ENCODE measurements around the gene RBX1.
"Not testable (repeated sequence)": the region's sequence is repeated elsewhere in the genome, so short reads cannot be mapped to it uniquely, and the experiment has no call there.

RBX1 gene

DNA sequence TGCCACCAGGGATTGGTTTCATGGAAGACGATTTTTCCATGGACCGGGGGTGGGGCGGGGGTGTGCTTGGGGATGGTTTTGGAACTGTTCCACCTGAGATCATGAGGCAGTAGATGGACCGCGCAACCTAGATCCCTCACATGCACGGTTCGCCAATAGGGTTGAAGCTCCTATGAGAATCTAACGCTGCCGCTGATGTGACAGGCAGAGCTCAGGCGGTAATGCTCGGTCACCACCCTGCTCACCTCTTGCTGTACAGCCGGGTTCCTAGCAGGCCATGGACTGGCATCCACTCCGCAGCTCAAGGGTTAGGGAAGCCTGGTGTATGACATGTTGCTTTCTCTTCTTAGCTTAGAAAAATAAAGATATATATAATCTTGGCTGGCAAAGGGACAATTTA, 22.0 kb downstream of the RBX1 start:
- DNase-seq = no peak

DNA sequence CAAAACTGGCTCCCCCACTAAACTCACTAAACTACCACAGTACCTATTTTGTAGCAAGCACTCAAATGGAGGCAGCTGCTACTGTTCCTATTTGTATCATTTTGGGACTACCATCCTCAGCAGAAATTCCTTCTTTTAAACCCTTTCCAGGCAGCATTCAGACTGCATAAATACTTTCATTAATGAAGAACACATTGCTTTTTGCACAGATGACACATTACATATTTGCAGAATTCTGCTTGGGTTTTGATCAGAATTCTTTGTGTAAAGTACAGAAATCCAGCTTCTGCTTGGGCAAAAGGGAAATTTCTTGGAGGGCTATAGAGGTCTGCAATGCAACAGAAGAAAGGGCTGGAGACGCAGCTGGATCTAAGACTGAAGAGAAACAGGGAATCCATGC, 24.2 kb downstream of the RBX1 start:
- no peak for DNase-seq

DNA sequence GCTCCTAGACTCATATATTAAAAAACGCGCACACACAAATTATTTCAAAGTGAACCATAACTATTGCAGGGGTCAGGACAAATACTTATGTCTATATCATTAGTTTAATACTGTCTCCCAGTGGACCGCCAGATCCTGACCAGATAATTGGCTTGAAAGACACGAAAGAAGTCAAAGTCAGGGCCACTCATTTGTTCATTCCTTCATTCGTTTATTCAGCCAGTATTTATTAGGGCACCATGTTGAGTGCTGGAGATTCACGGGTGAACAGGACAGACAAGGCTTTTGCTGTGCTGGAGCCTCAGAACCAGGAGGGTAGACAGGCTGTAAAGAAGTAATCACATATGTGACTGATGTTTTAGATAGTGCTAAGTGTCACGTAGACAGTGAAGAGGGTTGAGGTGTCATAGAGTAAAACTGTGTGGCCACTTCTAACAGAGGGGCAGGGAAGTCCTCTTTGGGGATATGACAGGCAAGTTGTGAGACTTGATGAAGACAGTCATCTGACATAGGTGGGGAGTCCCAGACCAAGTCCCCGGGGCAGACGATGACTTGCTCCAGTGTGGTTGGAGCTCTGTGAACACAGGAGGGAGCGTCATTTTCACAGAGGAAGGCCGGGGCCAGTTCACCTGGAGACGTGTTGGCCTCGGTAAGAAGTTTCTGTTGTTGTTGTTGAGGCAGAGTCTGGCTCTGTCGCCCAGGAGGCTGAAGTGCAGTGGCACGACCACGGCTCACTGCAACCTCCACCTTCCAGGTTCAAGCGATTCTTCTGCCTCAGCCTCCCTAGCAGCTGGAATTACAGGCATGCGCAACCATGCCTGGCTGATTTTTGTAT, 25.9 kb downstream of the RBX1 start:
- DNase-seq = no peak

DNA sequence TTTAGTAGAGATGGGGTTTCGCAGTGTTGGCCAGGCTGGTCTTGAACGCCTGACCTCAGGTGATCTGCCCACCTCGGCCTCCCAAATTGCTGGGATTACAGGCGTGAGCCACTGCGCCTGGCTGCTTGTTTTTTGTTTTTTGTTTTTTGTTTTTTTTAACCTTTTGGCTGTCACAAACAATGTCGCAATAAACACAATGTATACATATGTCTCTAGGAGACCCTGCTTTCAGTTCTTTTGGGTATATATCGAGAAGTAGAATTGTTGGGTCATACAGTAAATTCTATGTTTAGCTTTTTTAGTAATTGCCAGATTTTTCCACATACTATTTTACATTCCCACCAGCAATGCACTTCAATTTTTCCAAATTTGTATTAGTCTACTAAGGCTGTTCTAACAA, 28.0 kb downstream of the RBX1 start:
- no peak for DNase-seq

DNA sequence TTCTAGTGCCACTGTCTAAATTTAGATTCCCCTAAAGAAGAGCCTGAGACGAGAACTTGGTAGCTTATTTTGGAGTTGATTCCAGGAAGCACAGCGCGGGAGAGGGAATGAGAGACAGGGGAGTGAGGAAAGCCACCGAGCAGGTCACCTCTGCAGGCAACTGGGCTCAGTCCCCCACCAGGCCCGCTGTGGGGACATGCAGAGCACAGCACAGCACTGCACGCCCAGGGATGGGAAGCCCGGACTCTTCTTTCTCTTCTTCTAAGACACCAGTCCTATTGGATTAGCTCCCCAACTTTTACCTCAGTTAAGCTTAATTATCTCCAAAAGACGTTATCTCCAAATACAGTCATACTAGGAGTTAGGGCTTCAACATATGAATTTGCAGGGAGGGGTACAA, 28.7 kb downstream of the RBX1 start:
- no peak for DNase-seq

DNA sequence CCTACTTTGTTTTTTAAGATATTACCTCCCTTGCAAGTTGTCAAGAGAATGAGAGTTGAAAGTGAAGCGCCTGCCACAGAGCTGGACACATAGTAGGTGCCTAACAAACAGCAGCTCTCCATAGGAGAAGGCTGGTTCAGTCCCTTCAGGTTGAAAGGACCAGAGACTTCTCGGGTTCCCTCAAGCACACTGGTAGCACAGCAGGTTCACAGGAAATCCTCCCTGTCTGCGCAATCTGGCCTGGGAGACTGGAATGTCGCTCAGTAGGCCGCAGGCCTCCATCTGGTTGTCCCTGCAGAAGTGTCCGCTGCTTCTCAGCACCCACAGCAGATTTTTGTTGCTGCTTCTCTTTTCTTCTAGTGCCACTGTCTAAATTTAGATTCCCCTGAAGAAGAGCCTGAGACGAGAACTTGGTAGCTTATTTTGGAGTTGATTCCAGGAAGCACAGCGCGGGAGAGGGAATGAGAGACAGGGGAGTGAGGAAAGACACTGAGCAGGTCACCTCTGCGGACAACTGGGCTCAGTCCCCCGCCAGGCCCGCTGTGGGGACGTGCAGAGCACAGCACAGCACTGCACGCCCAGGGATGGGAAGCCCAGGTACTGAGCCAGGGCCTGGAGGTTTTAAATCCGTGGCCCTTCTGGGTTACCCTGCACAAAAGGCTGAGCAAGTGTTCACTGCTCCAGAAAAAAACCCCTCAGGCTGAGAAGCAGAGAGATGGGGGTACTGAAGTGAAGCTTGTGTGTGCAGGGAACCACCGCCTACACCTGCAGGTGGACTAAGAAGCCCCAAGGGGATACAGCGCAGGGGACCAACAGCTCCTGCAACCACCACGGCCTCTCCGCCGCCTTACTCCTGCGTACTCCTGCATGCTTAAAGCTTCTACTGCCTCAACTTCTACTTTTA, 31.6 kb downstream of the RBX1 start:
- no peak for DNase-seq

DNA sequence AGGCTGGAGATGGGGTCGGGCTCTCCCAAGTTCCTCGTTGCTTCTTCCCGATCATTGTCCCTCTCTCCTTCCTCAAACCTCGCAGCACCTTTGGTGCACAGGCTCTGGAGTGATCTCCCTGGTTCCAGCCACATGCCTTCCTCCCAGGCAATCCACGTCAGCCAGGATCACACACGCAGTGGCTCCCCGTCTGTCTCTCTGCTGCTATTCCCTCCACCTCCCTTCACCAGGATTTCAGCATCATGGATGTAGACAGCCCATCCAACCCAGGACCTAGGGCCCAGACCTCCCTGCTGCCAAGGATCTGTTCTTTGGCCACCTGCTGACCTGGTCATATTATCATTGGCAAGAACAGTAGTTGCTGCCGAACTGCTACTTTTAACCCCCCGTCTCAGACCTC, 40.1 kb downstream of the RBX1 start:
- DNase-seq = no peak

DNA sequence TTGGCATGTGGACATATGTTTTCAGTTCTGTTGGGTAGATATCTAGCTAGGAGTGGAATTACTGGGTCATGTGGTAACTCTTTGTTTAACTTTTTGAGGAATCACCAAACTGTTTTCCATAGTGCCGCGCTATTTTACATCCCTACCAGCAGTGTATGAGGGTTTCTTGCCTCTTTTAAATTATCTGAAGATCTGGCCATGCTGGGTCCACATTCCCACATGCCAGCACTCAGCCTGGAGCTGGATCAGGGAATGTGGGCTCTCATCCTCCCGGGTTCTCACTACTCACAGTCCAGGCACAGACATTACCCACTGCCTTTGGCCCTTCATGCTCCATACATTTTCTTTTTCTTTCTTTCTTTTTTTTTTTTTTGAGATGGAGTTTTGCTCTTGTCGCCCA, 44.6 kb downstream of the RBX1 start:
- no peak for DNase-seq

DNA sequence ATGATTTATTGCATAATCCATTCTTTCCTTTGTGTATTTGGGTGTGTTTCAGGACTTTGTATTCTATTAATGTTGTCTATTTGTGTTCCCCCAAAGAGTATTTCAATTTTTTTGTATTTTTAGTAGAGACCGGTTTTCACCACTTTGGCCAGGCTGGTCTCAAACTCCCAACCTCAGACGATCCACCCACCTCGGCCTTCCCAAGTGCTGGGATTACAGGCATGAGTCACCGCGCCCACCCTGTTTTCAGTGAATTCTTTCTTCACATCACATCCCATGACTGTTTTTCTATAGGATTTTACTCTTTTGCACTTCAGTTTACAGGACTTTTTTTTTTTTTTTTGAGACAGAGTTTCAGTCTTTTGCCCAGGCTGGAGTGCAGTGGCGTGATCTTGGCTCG, 46.3 kb downstream of the RBX1 start:
- DNase-seq = no peak

DNA sequence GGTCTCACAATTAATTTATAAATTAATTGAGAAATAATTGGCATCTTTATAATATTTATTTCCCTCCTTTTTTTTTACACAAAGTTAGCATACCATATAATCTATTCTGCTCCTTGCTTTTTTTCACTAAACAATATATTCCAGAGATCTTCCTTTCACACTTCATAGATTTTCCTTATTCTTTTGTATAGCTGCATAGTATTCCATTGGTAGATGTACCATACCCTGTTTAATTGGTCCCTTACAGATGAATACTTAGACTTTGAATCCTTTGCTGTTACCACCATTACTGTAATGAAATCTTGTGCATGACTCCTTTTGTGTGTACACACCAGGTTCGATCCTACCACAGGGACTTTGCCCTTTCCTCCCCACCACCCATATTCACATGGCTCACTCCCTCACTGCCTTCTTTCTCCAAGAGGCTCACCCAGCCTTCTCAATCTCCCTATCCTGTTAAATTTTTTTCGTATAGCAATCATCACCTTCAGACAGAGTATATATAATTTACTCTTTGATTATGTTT, 48.9 kb downstream of the RBX1 start:
- DNase-seq = no peak

DNA sequence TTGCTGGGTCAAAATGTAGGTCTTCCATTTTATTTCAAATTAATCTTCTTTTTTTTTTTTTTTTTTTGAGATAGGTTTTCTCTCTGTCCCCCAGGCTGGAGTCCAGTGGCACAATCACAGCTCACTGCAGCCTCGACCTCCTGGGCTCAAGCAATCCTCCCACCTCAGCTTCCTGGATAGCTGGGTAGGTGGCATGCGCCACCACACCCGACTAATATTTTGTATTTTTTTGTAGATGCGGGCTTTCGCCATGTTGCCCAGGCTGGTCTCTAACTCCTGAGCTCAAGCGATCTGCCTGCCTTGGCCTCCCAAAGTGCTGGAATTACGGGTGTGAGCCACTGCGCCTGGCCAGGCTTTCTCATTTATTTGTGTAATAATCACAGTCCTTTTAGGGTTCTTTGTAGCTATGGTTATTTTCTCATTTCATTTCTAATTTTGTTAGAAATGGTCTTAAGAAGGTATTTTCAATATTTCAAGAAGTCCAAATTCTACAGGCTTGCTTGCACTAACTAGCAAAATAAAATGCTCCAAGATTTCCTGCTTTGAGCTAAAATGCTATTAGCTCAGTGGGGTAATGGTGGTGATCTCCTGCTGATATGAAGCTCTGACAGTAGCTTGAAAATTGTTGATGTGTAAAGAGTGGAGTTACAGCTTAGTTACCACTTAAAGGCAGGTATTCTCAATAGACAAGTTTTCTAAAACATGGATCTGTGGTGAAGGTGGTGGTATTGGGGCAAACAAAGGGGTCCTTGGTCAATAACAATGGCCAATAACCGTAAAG, 50.0 kb downstream of the RBX1 start:
- DNase-seq = no peak

DNA sequence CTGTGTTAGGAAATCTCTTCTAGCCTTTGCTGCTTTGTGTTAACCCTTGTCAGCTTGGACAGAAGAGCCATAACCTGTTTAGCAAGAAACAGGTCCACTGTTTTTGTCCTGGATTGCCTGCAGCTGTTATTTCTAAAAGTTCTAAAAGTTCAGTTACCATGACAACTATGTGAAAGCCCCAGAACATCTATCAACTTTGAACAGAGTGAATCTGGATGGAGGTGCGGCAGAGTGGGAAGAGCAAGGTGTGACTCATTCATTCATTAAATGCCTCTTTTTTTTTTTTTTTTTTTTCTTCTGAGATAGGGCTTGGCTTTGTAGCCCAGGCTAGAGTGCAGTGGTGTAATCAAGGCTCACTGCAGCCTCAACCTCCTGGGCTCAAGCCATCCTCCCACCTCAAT, 50.5 kb downstream of the RBX1 start:
- no peak for DNase-seq

DNA sequence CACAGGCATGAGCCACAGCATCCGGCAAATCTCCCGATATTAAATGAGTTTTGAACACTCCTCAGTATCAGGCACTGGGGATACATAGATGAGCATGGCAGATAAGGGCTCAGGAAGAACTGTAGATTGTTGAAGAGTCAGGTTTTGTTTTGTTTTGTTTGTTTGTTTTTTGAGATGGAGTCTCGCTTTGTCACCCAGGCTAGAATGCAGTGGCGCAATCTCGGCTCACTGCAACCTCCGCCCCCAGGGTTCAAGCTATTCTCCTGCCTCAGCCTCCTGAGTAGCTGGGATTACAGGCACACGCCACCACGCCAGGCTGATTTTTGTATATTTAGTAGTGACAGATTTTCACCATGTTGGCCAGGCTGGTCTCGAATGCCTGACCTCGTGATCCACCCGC, 51.2 kb downstream of the RBX1 start:
- DNase-seq = not testable (repeated sequence)

DNA sequence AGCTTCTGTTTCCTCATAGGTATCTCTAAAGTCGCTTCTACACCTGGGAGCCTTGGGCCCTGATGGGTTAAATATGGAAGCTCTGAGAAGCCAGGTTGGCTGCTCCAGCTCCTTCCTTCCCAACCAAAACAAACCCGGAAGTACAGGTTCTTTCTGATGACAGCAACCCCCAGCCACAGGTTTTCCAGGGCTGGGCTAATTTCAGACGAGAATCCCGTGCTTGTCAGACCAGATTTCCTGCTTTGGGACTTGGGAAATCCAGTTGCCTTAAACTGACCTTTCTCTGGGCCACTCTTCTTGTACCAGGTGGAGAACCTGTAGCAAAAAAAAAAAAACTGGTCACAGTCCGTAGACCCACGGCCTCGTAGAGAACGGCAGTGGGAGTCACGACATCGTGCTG, 51.9 kb downstream of the RBX1 start:
- DNase-seq = no peak

DNA sequence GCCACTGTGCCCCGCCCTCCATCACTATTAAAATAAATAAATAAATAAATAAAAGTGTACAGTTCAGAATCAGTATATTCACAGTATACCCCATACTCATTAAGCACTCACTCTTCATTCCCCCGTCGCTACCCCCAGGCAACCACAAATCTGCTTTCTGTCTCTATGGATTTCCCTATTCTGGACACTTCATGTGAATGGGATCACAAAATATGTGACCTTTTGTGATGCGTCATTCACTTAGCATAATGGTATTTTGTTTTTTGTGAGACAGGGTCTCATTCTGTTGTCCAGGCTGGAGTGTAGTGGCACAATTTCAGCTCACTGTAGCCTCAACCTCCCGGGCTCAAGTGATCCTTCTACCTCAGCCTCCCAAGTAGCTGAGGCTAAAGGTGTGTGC, 52.8 kb downstream of the RBX1 start:
- DNase-seq = no peak

DNA sequence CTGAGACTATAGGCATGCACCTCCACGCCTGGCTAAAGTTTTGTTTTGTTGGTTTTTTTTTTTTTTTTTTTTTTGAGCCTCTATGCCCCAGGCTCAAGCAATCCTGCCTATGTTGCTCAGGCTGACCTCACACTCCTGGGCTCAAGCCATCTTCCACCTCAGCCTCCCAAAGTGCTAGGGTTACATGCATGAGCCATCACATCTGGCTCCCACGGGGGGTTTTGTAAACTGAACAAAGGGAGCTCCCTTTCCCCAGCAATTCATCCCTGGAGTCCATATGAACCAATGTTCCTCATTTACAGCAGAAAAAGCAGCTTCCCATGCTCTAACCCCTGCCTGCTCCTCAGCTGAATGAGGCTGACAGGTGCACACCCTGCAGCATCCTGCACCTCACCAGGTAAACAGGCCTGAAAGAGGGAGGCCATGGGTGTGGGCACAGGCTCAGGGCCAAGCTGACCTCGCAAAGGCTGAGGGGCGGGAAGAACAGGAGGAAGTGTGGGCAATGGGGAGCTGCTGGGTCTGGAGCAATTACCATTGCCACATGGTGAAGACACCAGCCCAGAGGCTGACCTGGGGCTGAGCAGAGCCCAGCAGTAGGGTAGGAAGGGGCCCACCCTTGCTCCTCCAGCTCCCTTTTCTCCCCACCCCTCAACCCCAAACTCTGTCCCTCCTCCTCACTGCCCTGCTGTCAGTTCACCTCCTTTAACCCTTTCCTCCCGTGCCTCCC, 58.2 kb downstream of the RBX1 start:
- no peak for DNase-seq

DNA sequence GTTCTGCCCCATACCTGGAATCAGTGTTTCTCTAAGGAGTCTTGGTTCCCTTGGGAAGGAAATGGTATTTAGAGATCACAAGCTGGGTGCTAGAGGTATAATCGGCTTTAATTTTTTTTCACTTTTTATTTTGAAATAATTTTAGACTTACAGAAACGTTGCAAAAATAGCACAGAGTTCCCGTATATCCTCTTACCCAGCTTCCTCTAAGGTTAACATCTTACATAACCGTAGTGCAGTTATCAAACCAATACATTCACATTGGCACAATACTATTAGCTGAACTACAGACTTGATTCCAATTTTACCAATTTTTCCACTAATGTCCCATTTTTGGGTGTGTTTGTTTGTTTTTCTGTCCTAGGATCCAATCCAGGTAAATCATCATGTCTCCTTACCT, 63.8 kb downstream of the RBX1 start:
- DNase-seq = no peak

DNA sequence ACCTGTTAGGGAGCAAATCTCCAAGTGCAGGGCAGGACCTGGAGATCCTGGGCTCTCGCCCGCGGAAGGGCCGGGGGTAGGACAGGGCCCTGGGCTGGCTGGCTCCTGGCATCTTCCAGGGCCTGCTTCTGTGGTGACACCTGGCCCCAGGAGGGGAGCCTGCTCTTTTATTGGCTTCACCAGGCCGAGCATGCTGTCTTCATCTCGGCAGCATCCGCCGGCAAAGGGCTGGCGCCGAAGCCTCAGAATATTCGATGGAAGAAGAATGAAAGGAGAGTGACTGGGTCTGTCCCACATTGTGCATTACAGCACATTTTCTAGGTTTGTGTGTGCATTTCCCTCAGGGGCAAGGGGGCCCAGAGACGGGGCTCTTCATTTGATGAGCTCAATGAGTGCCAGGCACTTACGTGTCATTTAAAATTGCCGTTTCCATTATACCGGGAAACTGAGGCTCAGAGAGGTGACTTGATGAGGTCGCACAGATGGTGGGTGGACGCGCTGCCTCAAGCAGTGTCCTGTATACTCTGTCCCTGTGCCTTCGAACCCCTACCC, 70.0 kb downstream of the RBX1 start:
- DNase-seq = peak; percentile 56

DNA sequence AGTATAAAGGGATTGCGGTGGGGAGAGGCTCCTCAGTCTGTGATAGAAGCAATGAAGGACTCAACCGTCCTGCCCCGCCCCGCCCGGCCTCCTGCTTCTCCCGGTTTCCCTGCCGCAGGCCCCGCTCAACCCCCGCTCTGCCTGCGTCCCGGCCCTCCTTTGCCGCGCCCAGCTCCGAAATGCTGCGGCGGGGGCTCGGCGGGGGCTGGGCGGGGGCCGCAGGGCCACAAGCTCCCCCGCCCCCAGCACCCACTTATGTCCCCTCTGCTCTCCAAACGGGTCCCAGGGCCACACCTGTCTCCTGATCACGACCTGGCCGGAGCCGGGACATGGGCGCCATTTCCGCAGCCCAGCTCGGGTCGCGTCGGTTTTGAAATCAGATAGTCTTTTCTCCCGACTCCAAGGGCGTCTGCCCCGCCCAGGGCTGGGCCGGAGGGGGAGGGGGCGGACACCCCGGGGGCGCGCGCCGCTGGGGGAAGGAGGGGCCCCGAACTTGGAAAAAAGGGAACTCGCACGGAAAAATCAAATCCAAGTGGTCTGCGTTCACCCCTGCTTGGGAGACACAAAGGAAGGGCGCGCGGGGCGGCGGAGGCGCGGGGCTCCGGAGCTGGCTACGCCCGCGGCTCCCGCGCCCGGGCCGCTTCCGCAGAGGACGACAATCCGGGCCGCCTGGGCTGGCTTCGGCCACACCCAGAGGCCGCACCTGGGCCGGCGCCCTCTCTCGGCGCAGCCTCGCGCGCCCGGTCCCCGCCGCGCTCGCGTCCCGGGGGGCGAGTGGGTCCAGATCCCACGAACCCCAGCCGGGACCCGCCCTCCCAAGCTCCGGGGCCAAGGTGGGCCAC, 70.7 kb downstream of the RBX1 start:
- peak; percentile 84 for DNase-seq

DNA sequence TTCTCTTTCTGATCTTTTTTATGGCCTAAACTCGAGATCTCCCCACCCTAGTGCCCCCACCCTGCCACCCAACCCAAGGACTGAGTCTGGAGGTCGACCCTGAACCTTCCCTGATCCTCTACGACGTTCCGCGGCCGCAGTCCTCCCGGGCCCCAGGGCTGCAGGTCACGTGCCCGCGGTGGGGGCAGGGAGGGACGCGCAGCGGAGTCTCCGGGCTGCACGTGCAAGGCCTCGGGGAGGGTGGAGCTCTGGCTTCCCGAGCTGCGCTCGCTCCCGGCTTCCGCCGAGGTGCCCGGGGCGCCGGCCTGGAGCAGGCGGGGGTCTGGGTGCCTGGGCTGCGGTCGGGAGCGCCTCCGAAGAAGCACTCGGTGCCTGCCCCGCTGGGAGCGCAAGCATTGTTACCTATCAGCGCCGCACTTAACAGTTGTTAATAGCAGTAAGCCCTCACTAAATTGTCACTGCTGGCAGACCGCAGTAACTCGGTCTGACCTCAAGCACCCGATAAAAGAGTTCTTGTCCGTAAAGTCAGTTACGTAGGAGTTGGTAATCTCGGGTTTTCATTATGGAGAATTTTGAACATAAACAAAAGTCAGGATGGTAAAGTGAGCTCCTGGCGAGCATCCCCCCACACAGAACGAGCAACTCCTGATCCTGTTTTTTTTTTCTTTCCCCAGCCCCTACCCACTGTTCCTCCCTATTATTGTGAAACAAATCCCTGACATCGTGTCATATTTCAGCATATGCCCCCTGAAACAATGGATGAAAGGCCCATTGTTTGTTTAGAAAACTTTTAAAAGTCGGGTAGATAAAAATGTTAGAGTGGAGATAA, 71.5 kb downstream of the RBX1 start:
- DNase-seq = peak; percentile 92

Measured in activated CD8-positive, alpha-beta memory T cell treated with anti-CD3 and anti-CD28 coated beads for 24 hours (primary cell).